Stimulated activated CD4-positive, alpha-beta T cell treated with anti-CD3 and anti-CD28 coated beads, Interleukin-12 subunit alpha, Interleukin-12 subunit beta, amount 100 ng/mL, for 4 hours (primary cell): Measurements from ENCODE around the gene SETD9.

Source experiments
- DNase-seq: peaks from one replicate; pipeline ENCODE4 v3.0.0-alpha.2; 2020

The SETD9 gene

GRCh38 chr5:56909294-56910209, at the start of gene SETD9:
SETD9 (plus strand) TSS chr5:56909596; CDS start chr5:56909646, 50 bp downstream.
- peak; percentile 91 for DNase-seq

GRCh38 chr5:56861893-56862485, 47.4 kb upstream of the SETD9 start:
- no peak for DNase-seq

- no peak for DNase-seq
These were observed 46.5 kb upstream of the SETD9 start for GRCh38 chr5:56862909-56863308.

- no peak for DNase-seq
These were observed 37.6 kb upstream of the SETD9 start for GRCh38 chr5:56871777-56872176.

GRCh38 chr5:56873056-56873455, 36.3 kb upstream of the SETD9 start:
- no peak for DNase-seq

GRCh38 chr5:56876327-56876726, 33.1 kb upstream of the SETD9 start:
- no peak for DNase-seq

- no peak for DNase-seq
These were observed 27.8 kb upstream of the SETD9 start for GRCh38 chr5:56881571-56881970.

GRCh38 chr5:56893251-56893951, 16.0 kb upstream of the SETD9 start:
- DNase-seq: no peak

- DNase-seq: no peak
These were observed 12.6 kb upstream of the SETD9 start for GRCh38 chr5:56896763-56897162.

- DNase-seq: no peak
These were observed 11.2 kb upstream of the SETD9 start for GRCh38 chr5:56898213-56898612.

- DNase-seq: no peak
These were observed 9.0 kb upstream of the SETD9 start for GRCh38 chr5:56900395-56900794.

- DNase-seq: no peak
These were observed 8.4 kb upstream of the SETD9 start for GRCh38 chr5:56900858-56901578.

GRCh38 chr5:56908942-56909293, 478 bp upstream of the SETD9 start:
- no peak for DNase-seq

GRCh38 chr5:56910210-56910965, 992 bp downstream of the SETD9 start:
- peak; percentile 34 for DNase-seq

- DNase-seq: no peak
These were observed 4.4 kb downstream of the SETD9 start for GRCh38 chr5:56913766-56914165.

GRCh38 chr5:56914678-56915077, 5.3 kb downstream of the SETD9 start:
- DNase-seq: no peak

- no peak for DNase-seq
These were observed 8.1 kb downstream of the SETD9 start for GRCh38 chr5:56917534-56917933.

- no peak for DNase-seq
These were observed 8.7 kb downstream of the SETD9 start for GRCh38 chr5:56918054-56918453.

- DNase-seq: no peak
These were observed 10.7 kb downstream of the SETD9 start for GRCh38 chr5:56919942-56920662.

GRCh38 chr5:56922922-56923321, 13.5 kb downstream of the SETD9 start:
- no peak for DNase-seq

GRCh38 chr5:56934325-56934724, 24.9 kb downstream of the SETD9 start:
- no peak for DNase-seq

- DNase-seq: no peak
These were observed 29.5 kb downstream of the SETD9 start for GRCh38 chr5:56938858-56939257.
